NT2/D1 (cell line): ENCODE results near the gene NOG.

ENCODE experiments used
- SUZ12 ChIP-seq: IDR thresholded peaks from 2 replicates; pipeline ENCODE4 v1.6.1; 2011; ENCODE audit not compliant: insufficient read length, insufficient read depth; ENCODE audit errors: extremely low read depth
- YY1 ChIP-seq: IDR thresholded peaks from 2 replicates; pipeline ENCODE4 v1.6.1; 2011; ENCODE audit not compliant: insufficient read length, insufficient read depth
- ZNF274 ChIP-seq: IDR thresholded peaks from 2 replicates; pipeline ENCODE4 v1.6.1; 2011; ENCODE audit warnings: mild to moderate bottlenecking, low read depth, low read length

DNA sequence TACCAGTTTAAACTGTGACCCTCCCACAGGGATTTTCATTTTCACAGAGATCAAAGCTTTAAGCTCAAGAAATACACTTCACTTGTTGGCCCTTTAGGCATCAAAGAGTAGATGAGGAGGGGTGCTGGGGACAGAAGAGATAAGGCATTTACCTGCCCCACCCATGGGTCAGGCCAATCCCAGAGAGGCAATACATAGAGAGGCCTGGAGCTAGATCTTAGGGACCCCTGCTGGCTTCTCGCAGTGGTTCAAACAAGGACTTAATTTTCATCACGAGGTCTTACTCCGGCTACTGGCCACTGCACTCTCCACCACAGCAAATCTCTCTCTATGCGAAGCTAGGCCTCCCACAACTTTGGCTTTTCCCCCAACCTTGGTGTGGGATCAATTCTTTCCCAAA, 46.6 kb downstream of the NOG start:
- TF ChIP-seq YY1 (no peak), SUZ12 (no peak), ZNF274 (no peak)
